HG02678 (cell line): ENCODE data around the gene CREBL2.

Experiments used
- ATAC-seq: cut with Tn5 transposase; IDR thresholded peaks from one replicate; pipeline ENCODE4 v1.9.1; 2021; ENCODE audit warnings: mild to moderate bottlenecking, moderate library complexity; ENCODE audit not compliant: unreplicated experiment

Gene CREBL2

DNA sequence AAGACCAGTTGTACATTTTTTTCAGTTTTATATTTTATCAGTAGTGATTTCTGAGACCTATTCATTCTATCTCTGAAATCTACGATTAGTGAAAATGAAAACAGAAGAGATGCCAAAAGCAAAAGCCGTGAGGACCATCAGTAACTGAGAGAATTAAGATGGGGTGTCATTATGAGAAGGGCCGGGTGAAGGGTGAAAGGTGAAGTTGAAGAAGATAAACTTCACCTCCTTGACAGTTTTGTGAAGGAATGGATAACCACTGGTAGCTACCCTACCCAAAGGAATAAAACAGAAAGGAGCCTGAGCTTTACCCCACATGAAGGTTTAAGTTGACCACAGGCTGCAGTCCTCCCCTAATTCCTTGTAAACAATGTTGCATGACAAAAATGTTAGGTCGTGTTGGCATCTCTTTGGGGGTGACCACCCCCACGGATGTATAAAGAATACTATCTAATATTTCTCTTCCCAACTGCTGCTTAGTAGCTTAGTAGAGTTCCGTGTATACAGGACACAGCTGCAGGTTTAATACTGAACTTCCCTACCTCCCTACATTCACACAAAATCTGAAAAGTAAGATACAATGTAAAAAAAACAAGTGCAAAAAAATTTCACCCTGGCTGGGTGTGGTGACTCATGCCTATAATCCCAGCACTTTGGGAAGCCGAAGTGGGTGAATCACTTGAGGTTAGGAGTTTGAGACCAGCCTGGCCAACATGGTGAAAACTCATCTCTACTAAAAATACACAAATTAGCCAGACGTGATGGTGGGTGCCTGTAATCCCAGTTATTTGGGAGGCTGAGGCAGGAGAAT lies 60.4 kb downstream of the CREBL2 start:
- ATAC-seq: no peak

DNA sequence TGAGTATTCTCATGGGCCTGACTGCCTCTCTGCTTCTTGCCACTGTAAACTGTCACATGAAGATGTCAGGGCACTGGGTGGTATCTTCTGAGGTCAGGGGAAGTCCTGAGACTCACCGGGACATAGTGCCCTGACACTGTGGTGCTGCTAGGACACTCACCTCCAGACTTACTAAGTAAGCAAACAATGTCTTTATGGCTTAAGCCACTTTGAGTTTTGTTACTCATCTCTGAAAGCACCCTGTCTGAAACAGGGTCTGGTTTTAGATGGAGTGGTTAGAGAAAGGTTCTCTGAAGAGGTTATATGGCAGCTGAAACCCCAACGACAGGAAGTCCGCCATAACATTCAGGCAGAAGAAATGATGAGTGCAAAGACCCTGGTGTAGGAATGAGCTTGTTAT lies 61.6 kb downstream of the CREBL2 start:
- ATAC-seq: no peak

DNA sequence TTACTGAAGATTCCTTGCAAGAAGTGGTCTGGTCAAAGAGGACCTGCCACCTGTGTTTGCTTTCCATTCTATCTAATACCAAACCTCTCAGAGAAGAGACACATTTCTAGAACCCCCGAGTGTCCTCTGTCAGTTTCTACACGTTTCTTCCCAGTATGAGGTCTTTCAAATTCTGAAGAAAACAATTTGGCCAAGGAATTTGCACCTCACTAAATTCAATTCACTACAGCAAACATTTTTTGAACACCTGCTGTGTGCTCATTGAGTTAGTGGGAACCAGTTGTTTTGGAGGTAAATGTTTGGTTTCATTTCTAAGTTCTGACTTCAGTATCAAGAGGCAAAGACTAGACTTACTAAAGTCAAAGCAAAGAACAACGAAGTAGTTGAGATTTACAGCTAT lies 64.9 kb downstream of the CREBL2 start:
- ATAC-seq: no peak

DNA sequence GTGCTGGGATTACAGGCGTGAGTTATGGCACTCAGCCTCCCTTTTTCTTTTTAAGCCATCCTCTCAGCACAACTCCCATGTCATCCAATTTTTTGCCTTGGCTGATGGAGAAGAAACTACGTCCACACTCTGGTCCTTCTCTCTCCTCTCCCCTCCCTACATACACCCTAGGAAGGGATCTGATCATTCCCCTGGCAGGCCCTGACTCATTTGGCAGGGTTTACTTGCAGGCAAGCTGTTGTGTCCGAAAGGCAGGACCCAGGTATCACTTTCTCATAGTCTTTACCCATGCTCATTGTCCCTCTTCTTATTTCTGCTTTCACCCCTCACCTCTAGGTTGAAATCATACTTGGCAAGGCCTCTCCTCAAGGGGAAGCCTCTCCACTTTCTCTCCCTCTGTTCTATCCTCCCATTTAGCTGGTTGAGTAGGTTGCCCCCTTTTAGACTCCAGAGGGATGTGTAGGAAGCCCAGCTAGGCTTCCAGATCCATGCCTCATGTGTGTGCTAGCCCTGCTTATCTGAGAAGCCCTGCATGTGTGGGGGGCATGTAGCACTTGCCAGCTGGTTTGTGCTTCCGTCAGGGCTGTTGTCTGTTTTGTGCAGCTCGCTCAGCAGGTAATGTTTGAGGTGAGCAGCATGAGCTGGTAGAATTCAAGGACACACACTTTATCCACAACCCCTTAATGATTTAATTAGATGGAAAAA lies 69.5 kb downstream of the CREBL2 start:
- ATAC-seq: no peak

DNA sequence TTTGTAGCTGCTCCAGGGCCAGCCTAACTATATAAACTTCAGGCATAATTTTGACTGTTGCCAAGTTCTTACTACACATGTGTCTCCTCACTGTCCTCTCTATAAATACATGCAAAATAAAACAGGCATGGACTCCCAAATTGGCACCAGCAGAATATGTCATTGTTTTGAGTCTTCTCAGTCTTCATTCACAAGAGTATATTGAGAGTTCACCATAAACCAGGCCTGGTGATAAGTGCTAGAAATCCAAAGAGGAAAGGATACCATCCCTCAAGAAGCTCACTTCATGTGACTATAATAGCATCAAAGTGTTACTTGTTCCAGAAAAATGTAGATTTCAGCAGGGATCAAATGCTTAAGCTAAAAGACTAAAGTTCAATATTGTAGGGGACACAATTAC lies 70.6 kb downstream of the CREBL2 start:
- ATAC-seq: no peak

DNA sequence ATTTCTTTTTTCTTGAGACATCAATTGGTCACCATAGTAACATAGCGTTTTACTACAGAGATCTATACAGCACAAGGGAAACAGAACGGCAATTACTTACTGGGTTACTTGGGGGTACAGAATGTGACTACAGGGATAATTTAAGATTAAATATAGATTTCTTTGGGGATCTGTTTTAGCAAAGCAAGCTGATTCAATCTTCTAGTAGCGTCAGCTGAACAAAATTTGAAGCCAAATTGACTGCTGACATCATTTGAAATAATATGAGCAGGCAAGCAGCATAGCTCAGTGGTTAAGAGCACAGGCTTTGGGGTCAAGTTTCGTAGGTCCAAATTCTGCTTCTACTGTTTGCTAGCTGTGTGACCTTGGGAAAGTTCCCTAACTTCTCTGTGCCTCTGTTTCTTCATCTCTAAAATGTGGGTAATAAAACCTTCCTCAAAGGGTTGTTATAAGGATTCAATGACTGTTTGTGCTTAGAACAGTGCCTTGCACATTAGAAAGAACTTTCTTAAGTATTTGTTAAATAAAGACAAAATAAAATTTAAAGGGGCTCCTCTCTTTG lies 71.5 kb downstream of the CREBL2 start:
- no peak for ATAC-seq

DNA sequence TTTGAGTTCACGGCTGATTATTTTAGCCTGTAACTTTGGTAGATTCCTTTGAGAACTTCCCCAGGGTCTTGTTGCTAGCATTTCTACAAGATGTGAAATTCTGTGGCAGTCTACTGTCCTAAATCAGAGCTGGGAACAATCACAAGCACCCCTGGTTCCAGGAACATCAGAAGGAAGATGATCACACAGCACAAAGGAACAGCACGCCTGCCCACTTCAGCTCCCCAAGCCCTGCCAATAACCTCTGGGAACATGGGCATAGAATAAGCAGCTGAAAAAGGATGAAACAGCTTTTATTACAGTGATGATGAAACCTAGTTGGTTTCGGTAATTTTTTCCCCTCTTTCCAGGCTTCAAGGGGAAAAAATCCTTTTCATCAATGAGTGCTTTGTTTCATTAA lies 72.0 kb downstream of the CREBL2 start:
- ATAC-seq: no peak

DNA sequence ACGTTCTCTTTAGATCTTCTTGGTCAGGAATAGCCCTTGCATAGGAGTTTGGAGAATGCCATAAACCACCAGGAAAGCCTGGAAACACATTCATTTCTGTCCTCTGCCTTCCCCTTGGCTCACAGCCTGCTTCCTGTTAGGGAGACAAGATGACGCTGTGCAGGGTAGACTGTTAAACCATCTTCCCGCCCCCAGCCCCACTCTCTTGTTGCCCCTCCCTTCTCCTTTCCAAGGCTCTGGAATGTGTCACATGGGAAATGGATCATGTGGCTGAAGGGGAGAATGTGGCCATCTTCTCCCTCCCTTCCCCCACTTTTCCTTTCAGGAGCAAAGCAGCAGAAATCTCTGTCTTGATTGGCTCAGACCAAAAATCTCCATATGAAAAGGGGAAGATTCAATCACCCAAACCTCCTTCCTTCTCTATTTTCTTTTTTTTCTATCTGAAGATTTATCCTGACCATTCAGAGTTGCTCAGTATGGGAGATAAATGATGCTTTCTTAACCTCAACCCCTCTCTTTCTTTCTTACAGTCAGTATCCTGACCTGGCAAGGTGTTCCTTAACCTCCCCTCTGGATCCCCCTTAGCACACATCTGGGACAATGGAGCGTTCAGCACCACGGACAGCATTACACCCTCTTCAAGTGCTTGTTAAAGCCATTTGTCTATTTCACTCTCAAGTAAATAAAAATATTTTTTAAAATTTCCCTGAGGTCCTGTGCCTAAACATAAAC lies 72.9 kb downstream of the CREBL2 start:
- no peak for ATAC-seq

DNA sequence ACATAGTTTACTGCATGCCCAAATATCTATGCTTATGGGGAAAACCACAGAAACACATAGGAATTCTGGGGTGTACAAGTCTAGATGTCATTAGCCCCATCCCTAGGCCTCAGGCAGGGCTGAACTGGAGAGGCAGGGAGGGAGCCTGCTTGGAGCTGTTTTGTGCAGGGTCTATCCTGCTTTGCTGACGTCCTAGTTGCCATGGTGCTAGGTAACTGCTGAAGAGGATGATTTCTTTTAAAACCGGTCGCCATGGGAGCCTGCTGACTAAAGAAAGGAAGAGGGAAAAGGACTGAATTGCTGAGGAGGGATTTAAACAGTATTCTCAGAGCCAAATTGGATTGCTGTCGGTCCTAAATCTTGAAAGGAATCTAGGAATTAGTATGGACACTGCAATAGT lies 73.6 kb downstream of the CREBL2 start:
- ATAC-seq: no peak

DNA sequence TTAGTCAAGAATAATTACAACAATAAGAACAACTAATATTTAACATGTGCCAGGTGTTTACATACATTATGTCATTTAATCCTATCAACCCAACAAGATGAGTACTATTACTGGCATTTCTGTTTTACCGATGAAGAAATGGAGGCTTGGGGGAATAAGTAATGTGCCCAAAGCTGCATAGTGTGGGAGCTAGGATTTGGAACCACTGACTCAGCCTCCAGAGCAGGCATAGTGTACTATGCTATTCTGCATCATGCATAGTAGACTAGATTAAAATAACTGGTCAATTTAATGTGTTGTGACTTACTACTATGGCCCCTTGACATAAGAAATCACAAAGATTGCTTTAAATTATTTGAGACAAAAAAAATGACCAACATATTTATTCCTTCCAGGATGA lies 74.8 kb downstream of the CREBL2 start:
- ATAC-seq: no peak

DNA sequence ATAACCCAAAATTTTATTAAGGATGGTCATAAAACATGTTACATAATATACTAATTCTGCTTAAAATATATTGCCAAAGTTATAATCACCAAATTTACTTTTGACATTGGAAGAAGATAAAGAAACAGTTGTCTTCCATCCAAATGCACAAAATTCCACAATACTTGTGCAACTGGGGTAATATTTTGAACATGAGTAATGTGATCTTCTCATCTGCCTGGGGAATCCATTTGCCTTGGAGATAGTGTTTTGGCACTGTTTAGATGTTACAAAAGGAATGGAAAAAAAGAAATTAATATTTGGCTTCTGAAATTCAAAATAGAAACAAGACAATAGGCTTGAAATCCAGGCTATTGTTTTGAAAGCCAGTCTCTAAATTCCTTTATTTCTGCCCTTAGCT lies 75.2 kb downstream of the CREBL2 start:
- ATAC-seq: no peak

DNA sequence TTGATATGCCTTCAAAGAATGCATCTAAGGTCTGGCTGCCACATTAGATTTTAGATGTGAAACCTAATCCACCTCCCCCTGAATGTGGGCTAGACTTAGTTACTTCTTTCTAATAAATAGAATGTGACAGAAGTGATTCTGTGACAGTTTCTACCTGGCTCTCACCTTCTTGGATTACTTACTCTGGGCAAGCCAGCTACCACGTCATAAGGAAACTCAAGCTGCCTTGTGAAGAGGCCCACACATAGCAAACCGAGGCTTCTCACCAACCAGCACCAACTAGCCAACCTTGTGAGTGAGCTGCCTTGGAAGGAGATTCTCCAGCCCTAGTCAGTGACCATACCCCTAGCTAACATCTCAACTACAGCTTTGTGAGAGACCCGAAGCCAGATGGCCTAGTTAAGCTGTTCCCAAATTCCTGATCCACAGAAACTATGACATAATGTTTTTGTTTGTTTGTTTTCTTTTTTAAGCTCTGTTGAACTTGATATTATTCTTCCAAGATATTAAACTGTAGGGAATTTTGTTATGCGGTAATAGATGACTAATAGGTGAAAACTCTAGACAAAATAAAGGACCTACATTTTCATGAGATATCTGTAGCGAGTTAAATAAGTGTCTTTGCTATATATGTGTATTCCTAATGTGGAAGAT lies 78.1 kb downstream of the CREBL2 start:
- no peak for ATAC-seq

DNA sequence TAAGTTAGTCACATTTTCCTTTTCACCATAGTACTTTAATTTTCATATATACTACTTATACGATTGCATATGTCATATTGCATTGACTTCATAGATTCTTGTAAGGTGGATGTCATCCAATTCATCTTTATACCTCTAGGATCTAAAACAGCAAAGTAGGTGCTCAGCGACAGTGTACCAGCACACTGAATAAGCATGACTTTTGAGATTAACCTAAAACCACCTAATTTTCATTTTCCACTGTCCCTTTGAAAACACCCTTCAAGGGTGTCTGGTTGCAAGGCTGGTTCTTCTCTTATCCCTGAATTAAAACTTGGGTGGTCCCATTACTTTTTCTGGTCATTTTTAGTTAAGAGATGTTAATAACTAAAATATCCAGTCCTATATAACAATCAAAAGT lies 79.9 kb downstream of the CREBL2 start:
- ATAC-seq: peak; percentile 37

DNA sequence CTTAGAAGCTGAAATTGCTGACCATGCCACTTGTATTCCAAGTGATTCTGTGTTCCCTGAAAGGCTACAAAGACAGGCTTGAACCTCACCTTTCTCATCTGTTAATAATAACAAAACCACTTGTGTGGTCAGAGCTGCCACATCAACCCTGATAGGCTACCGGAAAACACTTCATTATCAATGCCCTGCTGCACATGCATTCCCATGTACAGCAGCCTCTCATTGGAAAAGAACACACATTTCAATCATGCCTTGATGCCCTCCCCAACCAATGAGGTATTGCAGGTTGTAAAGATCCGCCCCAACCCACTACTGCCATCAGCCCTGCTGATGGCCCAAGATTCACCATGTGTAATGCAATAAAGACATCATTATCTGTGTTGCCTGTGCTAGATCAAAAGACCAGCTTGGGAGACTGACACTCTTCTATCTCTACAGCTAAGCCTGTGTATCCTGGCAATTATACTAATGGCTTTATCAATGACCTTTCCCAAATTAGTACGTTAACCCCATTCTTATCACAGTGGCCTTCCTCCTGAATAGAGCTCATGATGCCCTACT lies 81.5 kb downstream of the CREBL2 start:
- ATAC-seq: no peak
